ENCODE results near the gene BIRC5.

DNA sequence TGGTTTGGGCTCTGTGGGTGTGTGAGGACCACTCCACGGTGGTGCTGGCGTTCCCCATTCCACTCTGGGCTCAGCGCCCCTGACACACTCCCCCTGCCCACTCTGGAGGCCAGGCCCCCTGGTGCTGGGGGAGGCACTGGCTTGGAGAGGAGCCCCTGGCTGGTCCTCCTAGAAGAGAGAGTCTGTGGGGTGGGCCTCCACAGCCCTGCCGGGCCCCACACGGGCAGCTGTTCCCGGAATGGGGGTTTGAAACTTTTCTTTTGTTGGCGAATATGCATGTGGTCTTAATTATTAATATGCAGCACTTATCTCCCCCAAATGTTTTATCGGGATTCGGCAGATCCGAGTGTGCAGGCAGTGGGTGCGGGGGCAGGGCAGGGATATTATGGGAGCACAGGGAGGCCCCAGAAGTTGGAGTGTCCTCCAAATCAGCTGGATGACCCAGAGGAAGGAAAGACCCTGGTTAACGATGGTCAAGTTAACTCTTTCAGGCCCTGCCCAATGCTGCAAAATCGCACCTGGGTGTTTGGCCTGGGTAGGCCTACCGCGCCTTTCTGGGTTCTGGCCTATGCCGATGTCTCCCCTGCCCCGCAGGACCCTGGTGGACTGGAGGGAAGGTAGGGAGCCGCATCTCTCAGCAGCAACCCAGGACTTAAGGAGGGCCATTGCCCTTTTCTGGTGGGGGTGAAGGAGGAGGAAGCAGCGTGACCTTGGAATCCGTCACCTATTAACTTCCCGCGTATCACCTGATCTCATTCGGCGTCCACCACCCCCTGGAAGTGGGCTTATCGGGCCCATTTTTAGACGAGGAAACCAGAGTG is 53.4 kb downstream of the BIRC5 start:
- TF ChIP-seq POLR2A (IDR thresholded peaks at IDR 0.05) = no peak
- no peak for TF ChIP-seq CTCF (IDR thresholded peaks at IDR 0.05)
